ENCODE results near the gene TMUB1. TPM values are rescaled to one million over a fixed set of nuclear protein-coding genes. Genes with fewer than 3 reads are reported as not detected.

Gene TMUB1
- total and polyA plus RNA-seq, 9 of the 15 experiments (the other 6 are each of a cell fraction or from before 2014, with no cell fraction given), result 0.14 to 241 (median 74.1) TPM

- peaks cover 9% of the 10 kb centered on the region for H3K9me1 ChIP-seq (ENCODE audit: control insufficient read depth, insufficient read depth, low read length)
- DNase-seq (ENCODE audit: extremely low read depth in 1 of 4, low spot score in 3 of 4), result no peak
- 82% methylated on average over 30 of the region's 30 CpGs for WGBS (ENCODE audit: insufficient coverage, low coverage, missing lambda C conversion rate)
- ChIA-PET POLR2A (interaction anchor here (0.6 to 1.7 kb wide), 7 partner anchors 15 to 110 kb away, joined by 3 to 5 read pairs (median 3); no protein-coding TSS in a partner anchor), CTCF (ENCODE audit: low intra/inter-chr PET ratio) (no interaction called here)
- peaks cover 36 to 63% of the 10 kb centered on the region in 2 experiments for H3K4me1 ChIP-seq (replicated peaks in 1 of 2; ENCODE audit: control insufficient read depth in 2 of 2, insufficient read depth in 2 of 2, low read length in 2 of 2)
- H3K36me3 ChIP-seq (ENCODE audit: control insufficient read depth, insufficient read depth, low read length), result peaks cover 63% of the 10 kb centered on the region; the same call in 2 of the 3 replicates
- no peak overlapping the region; the same call in 1 of the 2 replicates for H3K4me3 ChIP-seq
- no peak overlapping the region for H2AFZ ChIP-seq (ENCODE audit: low read depth, low read length)
- no peaks in the 10 kb centered on the region for H3K27me3 ChIP-seq (ENCODE audit: control insufficient read depth in 2 of 2, insufficient read depth in 2 of 2, low read length in 2 of 2)
- no peak for FAIRE-seq
- in situ Hi-C loops (cut with MboI), result no loop called here
- H3K4me2 ChIP-seq (ENCODE audit: insufficient read depth, low read length), result no peak overlapping the region
- intact Hi-C loops (cut with micrococcal nuclease), result loop anchor here (10.0 kb wide), 1 partner anchor 774 kb away; no protein-coding TSS in a partner anchor
- no peak for ATAC-seq
- peaks cover 54% of the 10 kb centered on the region for H4K20me1 ChIP-seq (replicated peaks; ENCODE audit: control insufficient read depth, insufficient read depth, low read length)
- H3K79me2 ChIP-seq (ENCODE audit: control insufficient read depth, insufficient read depth, low read length), result peaks cover 77% of the 10 kb centered on the region
- no peaks in the 10 kb centered on the region for H3K9me3 ChIP-seq (replicated peaks; ENCODE audit: control insufficient read depth, insufficient read depth, low read depth, low read length)
- TF ChIP-seq MCM5 (IDR thresholded peaks at IDR 0.05; ENCODE audit: low read depth) (no peak), POLR2G (IDR thresholded peaks at IDR 0.05; ENCODE audit: low read depth, low read length) (peak; percentile 50; the same call in 1 of the 2 replicates), ZNF57 (CRISPR knock-in tag; IDR thresholded peaks at IDR 0.05) (no peak), ZNF146 (CRISPR knock-in tag; IDR thresholded peaks at IDR 0.05; ENCODE audit: unreplicated experiment) (no peak), TCF3 (CRISPR knock-in tag; IDR thresholded peaks at IDR 0.05) (no peak), MED1 (CRISPR knock-in tag; IDR thresholded peaks at IDR 0.05; ENCODE audit: borderline replicate concordance) (no peak), TFAP4 (CRISPR knock-in tag; IDR thresholded peaks at IDR 0.05; ENCODE audit: borderline replicate concordance) (peak; percentile 30; the same call in 1 of the 2 replicates), RBFOX2 (IDR thresholded peaks at IDR 0.05; ENCODE audit: low read depth, low read length) (peak; percentile 55), ZNF511 (CRISPR knock-in tag; IDR thresholded peaks at IDR 0.05) (0 out of 2 replicates have a peak, but pooled peaks have one; percentile 11), HDAC1 (IDR thresholded peaks at IDR 0.05) (peak in 1 of 2 experiments; percentile 39; a peak in 1 of 4 replicates), ZBTB17 (CRISPR knock-in tag; IDR thresholded peaks at IDR 0.05) (no peak), XRCC3 (IDR thresholded peaks at IDR 0.05) (no peak), KDM1A (IDR thresholded peaks at IDR 0.05) (no peak), KAT2B (IDR thresholded peaks at IDR 0.05; ENCODE audit: low read depth, low read length) (no peak), CHD2 (IDR thresholded peaks at IDR 0.05; ENCODE audit: low read depth, low read length) (no peak), HIVEP1 (CRISPR knock-in tag; IDR thresholded peaks at IDR 0.05) (no peak), NFE2L1 (tag; IDR thresholded peaks at IDR 0.05; ENCODE audit: borderline replicate concordance, low read depth) (no peak), KLF10 (CRISPR knock-in tag; IDR thresholded peaks at IDR 0.05) (no peak), FOXJ3 (CRISPR knock-in tag; IDR thresholded peaks at IDR 0.05) (no peak), BCL6 (CRISPR knock-in tag; IDR thresholded peaks at IDR 0.05) (no peak), TRIM24 (IDR thresholded peaks at IDR 0.05) (no peak)
- peak overlapping the region; percentile 84 to 98; a peak in 3 of 4 replicates for H3K9ac ChIP-seq (ENCODE audit: insufficient read depth in 1 of 2, low read depth in 2 of 2, low read length in 2 of 2)
- peak overlapping the region; percentile 38; the same call in 2 of the 3 replicates for H3K27ac ChIP-seq (ENCODE audit: extremely low read depth, low read depth, low read length)
- no TSS peak for BruUV-seq (replicated peaks)
These were observed 5.8 kb upstream of the TMUB1 start for GRCh38 chr7:151088856-151089699.

Data from K562 (cell line).